RPMI8226 (cell line): Measurements from ENCODE around the gene GBE1.
"Not testable (repeated sequence)": the region's sequence is repeated elsewhere in the genome, so short reads cannot be mapped to it uniquely, and the experiment has no call there.

ENCODE experiments used
- DNase-seq: peaks from one replicate; pipeline ENCODE4 v3.0.0-alpha.2; 2015

The GBE1 gene

DNA sequence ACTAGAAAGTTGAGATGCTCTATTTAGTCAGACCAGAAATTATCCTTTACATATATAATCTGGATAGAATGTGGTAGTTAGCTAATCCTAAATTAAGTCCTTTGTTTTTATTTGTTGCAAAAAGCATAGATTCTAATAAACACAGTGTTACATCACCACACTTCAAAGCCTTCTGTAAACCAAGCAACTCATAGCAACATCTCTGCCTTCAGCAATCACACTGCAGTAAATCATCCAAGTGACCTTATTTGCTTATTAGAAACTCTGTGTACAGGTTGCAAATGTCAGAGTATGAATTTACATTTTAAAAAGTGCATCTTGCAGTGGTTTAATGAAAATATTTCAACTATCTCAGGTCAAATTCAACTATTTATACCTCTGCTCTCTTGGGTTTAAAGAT lies 242.5 kb downstream of the GBE1 start:
- DNase-seq, result no peak

DNA sequence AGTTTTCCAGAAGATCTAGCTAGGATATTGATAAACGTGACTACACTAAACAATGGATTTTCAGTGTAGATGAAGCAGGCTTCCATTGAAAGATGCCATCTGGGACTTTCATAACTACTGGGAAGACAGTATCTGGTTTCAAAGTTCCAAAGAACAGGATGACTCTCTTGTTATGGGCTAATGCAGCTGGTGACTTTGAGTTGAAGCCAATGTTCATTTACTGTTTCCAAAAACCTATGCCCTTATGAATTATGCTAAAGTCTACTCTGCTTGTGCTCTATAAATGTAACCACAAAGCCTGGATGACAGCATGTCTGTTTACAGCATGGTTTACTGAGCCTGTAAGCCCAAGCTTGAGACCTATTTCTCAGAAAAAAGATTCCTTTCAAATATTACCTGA lies 245.4 kb downstream of the GBE1 start:
- DNase-seq, result no peak

DNA sequence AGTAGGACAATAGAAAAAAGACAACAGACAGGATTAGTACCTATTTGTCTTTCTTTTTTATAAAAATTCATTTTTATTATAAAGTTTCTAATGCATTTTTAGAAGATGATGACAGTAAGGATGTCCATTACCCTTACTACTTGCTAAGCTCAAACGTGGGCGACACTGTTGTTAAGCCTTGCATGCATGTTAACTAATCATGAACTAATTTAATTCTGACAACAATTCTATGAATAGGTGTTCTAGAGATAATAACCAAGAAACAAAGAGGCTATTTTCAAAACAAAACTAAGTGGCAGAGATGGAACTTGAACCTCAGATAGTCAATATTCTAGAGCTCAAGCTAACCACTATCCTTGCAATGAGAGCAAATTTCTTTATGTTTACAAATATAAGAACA lies 247.9 kb downstream of the GBE1 start:
- no peak for DNase-seq

DNA sequence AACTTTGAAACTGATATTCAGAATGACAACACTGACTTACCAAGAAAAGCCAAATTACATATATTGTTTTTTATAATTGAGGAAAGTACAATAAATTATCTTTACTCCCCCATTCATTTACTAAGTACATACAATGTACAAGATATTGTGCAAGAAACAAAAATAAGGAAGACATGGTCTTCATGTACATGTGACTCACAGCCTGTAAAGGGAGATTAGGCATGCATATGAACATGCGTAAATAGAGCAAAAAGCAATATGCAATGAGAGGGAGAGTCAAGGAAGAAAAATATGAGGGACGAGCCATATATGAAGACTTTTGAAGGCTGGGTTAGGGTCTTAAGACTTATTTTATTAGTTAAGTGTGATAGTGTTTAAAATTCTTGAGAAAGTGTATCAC lies 258.4 kb downstream of the GBE1 start:
- DNase-seq, result no peak

DNA sequence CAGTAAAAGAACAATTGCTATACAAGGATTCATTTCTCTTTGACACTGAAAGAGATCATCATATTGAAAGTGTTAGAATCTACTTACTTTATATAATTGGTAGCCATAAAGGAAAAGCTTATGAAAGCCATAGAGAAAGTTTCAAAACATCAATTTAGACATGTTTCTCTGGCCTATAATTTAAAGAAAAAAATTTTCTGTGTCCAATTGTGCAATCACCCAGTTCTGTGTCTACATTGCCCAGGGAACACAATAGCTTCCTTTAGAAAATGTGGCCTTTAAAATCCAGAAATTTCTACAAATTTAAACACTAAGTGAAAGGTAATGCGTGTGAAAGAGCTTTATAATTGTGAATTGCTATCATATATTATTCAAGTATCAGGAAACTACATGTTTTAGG lies 259.2 kb downstream of the GBE1 start:
- no peak for DNase-seq

DNA sequence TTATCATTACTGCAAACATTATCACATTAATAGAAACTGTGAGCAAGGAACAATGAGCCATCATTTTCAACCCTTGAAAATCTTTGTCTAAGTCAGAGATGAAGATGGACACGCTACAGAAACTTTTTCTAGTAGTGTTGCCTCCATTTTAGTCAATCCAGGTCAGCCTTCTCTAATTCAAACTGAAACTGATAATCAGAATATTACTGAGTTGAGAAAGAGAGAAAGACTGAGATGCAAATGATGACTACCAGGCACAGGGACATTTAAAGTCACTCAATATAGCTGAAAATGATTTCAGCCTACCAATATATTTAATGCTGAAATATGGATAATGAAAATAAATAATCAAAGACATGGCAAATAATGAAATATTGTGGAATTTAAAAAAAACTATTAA lies 261.4 kb downstream of the GBE1 start:
- no peak for DNase-seq

DNA sequence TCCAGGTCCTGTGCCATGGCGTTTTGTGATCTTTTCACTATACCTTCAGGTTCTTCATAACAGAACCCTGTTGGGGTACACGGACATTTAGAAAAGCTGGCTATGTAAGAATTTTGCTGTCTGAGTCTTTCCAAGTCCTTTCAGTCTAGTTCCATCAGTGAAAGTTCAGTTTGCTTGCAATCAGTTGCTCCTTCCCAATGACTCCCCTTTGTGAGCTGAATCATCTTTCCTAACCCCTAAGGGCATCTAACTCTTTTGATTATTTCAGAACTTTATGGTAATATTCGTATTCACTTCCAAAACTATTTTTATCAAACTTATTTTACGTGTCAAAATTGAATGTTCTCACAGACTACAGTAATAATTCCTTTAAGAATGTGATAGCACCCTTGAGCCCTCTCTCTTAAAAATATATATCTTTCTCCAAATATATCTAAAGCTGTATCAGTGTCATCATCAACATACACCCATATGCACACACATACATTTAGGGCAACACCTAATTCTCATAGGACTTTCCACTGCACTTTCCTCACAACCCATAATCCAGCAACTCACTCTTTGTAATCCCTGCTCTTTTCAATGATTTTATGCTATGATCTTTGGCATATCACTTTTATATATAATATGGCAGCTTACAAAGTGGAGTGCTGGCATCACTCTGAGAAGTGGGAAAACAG lies 263.7 kb downstream of the GBE1 start:
- no peak for DNase-seq

DNA sequence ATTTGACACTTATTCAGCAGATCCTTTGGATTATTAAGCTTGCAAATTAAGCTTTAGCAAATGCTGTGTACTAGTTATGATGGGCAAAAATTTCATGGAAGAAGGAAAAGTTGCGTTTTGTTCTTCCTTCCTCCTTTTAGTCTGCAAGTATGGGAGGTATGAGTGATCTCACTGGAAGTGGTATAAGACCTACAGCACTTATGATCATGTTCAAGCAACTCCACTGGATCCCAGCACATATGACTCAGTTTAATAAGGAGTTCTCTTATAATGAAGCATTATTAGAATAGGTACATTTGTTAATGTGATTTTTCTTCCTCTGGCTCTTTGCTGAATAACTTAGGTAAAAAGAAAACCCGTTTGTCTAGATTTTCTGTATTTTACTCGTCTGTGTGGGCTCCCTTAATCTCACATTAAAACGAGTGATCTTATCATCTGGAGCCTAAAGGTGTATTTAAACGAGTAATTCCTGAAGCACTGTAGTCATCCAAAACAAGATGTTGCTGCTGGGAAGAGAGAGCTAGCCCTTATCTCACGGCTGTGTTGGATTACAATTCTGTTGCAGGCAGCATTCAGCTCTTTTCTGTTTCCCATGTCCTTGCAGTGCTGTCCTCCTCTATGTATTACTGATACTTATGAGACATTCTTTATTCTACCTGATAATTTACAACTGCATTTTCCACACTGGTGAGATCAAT lies 264.9 kb downstream of the GBE1 start:
- no peak for DNase-seq

DNA sequence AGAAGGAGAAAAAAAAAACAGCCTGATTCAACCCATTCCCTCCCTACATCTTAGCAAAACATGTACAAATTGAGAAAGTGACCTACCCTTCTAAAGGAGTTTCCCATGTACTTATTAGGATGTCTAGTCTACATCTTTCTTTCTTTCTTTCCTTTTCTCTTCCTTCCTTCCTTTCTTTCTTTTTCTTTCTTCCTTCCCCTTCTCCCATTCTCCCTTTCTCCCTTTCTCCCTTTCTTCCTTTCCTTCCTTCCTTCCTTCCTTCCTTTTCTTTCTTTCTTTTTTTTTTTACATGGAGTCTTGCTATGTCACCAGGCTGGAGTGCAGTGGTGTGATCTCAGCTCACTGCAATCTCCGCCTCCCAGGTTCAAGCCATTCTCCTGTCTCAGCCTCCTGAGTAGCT lies 269.0 kb downstream of the GBE1 start:
- not testable (repeated sequence) for DNase-seq

DNA sequence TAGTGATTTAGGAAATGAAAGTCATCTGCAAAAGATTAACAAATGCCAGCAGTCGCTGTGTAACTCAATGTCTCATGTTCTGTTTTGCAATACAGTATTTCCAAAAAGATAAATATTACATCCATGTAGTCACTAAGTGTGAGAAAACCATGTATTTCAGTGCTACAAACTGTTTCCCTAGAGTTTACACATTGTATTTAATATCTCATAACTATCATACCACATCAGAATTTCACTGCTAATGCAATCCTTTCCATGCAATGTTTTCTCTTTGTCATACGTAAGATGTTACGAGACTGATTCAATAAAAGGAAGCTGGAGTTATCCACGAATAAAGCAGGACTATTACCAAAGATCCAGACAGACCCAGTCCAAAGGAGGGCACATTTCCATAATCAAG lies 269.4 kb downstream of the GBE1 start:
- no peak for DNase-seq

DNA sequence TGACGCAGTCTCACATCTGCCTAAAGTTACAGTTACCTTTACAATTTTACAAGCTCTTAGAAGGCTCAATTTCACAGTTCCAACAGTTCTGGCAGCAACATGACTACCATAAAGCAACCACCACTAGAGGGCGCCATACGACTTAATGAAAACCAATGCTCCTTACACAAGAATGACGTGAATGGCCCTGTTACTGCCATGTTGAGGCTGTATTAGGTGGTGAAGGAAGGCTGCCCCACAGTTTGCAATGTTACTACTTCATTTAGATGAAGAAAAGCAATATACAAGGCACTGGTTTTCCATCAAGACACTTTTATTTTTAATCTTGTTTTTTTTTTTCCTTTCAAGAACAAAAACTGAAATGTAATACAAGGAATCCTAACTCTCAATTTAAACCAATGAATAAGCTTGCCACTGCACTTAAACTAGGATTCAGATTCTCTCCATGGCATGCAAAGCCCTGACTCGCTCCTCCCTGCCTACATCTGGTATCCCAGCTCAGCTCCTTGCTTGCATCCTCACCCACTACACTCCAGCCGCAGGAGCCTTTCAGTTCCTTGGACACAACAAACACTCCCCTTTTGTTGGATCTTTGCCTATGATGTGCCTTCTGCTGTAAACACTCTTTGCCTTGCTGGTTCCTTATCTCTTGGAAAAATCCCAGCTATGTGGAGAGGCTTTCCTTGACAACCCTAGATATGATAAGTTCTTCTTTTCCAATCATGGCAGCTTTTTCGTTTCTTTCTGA lies 270.7 kb downstream of the GBE1 start:
- peak; percentile 85 for DNase-seq

DNA sequence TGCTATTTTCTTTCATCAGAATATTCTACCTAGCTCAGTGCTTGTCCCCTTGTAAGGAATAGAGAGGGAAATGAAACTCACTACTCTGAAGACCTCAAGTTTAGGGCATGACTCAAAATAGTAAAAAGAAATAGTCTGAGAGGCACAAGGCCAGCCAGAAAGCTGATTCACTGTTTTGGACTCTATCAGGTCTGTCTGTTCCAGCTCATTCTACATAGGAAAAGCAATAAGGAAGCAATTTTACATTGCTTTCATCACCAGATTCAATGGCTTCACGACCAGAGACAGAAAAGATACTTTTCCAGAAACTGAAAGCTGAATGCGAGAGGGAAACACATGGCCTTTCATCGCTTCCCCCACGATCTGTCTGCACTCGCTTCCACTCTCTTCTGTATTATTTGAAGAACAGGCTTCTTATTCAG lies 276.0 kb downstream of the GBE1 start:
- peak; percentile 9 for DNase-seq

DNA sequence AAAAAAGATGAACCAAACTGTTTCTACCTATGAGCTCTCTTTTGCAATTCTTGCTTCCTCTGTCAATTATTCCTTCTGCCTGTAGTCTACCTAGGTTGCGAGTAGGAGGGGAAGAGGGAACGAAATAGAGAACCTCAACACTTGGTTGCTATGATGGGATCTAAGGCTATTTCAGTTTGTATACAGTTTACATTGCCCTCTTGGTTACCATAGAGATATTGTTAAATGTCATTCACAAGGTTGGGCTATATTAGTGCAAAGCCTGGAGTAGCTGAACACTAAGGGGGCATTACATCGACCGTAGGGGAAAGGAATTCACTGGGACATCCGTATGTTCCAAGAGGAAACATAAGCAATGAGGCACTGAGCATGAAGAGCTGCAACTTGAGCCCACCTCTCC lies 276.9 kb downstream of the GBE1 start:
- DNase-seq, result no peak

DNA sequence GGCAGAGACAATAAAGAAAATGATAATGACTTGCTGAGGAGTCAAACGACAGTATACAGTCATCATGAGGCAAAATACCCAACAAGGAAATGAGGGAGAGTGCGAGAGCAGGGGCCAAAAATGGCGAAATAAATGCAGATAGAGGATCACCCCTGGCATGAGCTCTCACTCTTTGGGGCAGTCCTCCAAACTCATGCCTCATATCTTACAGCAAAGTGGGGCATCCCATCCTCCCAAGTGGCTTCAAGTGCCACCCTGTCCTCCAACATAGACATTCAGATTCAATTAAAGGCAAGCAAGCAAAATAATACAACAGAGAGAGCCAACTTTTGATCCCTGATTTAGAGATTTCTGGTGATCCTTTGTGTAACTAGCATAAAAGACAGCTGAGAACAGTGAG lies 278.4 kb downstream of the GBE1 start:
- DNase-seq, result no peak

DNA sequence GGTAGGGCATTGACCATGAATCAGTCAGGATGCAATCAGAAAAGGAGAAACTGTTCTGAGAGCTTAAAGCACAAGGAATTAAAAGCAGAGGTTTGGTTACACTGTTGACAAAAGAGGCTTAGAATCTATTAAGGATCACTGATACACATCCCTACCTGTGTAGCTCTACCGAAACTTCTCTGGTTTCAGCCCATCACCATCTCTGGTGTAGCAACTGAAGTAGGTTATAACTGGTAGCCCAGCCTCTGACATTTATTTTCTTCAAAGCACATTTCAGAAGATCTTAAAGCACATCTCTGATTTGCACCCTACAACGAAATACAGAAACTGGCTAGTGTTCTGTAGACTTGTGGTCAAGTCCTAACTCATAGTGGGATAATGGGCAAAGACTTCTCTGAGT lies 283.7 kb downstream of the GBE1 start:
- no peak for DNase-seq

DNA sequence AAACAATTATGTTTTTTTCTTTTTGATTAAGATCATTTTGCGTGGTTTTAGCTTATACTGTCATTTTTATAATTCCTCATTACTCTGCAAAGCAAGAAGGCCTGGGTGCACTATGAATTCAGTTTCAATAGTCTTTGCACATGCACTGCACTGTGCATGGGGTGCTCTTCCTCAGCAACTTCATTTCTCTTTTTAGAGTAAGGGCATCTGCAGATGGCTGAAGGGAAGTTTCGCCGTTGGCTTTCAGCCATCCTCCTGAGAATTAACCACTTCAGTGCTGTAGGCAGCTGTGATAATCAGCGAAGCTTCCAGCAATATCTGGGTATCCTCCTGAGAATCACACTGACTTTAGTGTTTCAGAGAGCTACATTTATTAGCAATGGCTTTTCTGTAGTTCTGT lies 284.8 kb downstream of the GBE1 start:
- peak; percentile 23 for DNase-seq

DNA sequence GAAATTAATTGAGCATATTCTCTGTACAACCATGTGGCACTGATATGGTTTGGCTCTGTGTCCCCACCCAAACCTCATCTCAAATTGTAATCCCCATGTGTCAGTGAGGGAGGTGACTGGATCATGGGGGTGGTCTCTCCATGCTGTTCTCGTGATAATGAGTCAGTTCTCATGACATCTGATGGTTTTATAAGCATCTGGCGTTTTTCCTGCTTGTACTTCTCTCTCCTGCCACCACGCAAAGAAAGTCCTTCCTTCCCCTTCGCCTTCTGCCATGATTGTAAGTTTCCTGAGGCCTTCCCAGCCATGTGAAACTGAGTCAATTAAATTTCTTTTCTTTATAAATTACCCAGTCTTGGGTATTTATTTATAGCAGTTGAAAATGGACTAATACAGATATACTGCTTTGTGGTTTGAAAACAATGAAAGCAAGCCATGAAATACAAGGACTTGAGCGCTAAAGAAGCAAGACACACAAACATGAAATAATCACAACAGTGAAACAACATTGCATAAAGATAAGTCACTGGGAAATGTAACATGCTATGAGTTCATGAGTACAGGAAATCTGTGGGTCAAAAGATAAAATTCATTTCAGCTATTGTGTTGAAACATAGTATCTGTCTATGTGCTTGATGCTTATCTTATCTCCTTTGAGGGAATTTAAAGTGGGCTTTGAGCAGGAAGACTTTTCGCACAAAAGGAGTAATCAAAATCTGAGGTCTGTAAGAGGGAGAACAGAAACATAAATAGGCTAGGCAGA lies 288.7 kb downstream of the GBE1 start:
- DNase-seq, result no peak

DNA sequence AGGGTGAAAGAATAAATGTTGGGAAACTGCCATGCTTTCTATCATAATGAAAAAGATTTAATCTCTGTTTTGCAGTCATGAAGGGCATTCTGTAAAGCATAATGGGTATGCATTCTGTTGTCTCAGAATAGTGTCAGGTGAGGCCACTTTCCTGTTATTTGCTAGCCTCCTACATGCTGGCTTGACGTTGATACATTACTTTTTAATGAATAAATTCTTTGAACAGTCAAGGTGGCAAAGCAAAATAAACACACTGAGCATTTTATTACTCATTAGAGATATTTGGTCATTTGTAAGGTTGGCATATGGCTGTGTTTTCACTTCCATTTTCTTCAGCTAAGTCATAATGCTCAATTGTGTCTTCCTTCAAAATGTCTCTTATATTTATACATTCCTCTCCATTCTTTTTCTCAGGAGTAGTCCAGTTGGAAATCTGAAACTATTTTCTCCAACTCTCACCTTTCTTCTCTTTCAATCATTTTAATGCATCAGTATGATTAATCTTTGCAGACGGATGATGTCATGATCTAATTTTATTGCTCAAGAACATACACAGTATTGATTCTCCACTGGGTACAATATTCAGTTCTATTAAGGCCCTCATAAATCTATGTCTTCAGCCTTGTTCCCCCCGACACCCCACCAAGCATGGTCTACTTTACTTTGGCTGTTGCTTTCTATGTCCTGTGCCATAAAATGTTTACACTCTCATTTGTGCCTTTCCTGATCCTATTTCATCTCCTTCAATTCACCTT lies 290.7 kb downstream of the GBE1 start:
- DNase-seq, result no peak

DNA sequence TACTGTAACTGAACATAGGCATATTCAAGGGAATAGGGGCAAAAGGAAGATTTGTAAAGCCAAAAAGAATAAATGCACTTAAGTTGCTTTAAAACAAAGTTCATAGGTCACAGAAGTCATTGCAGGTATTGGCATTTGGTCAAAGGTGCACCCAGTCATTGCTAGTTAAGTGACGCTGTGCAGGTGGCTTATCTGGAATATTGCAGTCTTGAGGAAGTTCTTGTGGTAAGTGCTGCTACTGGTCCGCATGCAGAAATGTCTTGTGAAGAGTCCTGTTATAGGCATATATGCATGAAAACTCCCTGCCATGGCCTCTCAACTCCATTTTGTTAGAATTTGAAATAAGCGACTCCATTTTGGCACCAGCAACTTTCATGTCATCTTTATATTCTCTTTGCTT lies 293.1 kb downstream of the GBE1 start:
- DNase-seq, result no peak

DNA sequence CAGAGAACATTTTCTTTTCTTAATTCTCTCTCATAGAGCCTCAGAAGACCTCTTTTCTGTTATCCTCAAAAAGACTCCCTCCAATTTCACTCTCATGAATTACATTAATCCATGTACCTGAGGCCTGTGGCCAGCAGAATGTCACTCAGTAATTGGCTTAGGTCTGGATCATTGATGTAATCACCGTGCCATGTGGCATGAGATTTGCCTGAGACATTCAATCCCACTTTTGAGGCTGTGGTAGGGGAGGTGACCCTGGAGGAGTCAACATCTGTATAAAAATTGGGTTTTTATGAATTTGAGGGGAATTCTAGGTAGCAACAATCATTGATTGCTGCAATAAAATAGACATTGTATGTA lies 295.3 kb downstream of the GBE1 start:
- DNase-seq, result no peak

DNA sequence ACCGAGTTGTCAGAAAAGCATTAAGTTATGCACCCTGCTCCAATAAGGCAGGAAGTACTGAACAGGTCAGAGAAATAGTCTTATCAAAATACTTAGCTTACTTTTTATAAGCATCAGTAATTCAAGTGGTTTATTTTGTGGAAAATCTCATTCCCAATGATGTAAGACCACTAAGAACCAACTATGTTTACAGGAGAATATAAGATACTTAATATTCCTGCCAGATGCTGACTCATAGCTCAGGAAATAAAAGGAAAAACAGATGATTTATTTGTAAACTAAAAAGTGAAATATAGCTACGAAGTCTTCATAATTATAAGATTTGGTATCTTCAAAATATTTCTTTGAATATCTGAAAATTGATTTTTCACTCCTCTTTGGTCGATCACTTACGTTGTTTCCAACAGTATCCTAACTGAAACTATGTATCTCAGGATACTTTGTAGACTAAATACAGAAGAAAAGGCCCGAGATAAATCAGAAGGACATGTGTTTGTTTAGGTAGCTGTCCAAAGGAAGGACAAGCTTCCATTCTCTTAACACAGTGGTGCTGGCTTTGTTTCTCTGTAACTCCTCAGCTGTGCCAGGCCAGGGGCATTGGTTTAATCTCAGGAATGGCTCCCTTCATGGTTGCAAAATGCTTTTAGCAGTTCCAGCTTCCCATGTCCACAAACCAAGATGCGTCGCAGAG lies 295.8 kb downstream of the GBE1 start:
- DNase-seq, result no peak

DNA sequence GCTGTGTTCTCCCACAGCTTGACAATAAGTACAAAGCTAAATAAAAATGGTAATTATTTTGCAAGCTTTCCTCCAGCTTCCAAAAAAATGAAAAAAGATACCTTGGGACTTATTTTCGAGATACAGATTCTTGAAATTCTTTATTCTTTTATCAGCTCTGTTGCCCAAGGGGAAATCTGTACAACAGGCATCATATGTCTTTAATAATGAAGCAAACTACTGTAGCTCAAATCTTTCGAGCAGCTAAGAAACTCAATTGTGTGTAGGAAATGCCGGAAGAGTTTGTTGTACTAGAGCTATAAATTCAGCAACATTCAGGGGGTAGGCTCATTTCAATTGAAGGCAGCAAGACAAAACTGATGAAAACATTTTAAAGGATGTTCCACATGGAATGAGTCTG lies 297.7 kb downstream of the GBE1 start:
- DNase-seq, result no peak
